Measurements from ENCODE around the gene SMIM29.
A peak's percentile ranks its signal among the peaks of the same experiment; 100 is the strongest.

The SMIM29 gene

GRCh38 chr6:34223956-34224940 lies 24.6 kb downstream of the SMIM29 start:
- peak; percentile 91 for DNase-seq

DNA sequence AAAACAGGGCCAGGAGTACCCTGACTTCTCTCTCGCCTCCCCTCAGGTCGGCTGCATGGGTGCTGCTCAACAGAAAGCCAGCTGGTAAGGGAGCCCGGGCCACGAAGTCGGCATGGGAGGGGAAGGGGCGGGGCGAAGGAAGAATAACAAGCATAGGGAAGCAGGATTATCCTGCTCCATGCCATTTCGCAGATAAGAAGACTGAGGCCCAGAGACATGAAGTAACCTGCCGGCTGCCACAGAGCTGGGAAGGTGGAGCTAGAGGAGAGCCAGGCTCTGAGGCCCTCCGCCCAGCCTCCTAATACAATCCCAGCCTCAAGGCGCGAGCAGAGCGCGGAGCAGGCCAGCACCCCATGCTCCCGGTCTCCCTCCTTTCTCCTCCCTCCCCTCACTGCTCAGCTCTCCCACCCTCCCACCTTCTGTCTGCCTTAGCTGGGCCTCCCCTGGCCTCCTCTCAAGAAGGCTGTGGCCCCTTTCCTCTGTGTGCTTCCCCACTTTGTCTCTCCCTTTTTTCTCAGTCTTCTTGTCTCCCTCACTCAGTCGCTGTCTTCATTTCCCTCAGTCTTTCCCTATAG lies 25.3 kb downstream of the SMIM29 start:
- no peak for DNase-seq

DNA sequence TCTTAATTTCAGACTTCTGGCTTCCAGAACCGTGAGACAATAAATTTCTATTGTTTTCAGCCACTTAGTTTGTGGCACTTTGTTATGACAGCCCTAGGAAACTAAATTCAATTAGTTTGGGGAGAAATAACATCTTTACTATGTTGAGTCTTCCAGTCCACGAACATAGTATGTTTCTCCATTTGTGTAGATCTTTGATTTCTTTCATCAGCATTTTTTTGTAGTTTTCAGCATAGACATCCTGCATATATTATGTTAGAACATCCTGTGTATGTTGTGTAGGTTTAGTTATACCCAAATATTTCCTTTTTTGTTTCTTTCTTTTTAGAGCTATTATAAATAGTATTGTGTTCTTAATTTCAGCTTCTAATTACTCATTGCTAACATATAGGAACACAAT lies 30.1 kb downstream of the SMIM29 start:
- DNase-seq, result no peak

DNA sequence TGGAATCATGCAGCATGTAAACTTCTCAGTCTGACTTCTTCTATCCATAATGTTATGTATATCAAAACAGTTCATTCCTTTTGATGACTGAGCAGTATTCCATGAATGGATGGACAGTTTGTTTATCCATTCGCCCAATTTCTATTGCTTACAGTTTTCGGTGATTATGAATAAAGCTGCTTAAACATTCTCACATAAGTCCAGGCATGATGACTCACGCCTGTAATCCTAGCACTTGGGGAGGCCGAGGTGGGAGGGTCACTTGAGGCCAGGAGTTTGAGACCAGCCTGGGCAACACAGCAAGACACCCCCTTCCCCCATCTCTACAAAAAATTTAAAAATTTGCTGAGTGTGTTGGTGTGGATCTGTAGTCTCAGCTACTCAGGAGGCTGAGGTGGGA lies 35.0 kb downstream of the SMIM29 start:
- DNase-seq, result no peak

- no peak for DNase-seq
Measured at GRCh38 chr6:34207695-34208443, 40.9 kb downstream of the SMIM29 start.

- no peak for DNase-seq
Measured at GRCh38 chr6:34206726-34207125, 42.1 kb downstream of the SMIM29 start.

- no peak for DNase-seq
Measured at GRCh38 chr6:34205916-34206315, 42.9 kb downstream of the SMIM29 start.

- no peak for DNase-seq
Measured at GRCh38 chr6:34205466-34205865, 43.3 kb downstream of the SMIM29 start.

- DNase-seq, result no peak
Measured at GRCh38 chr6:34204693-34205092, 44.1 kb downstream of the SMIM29 start.

- no peak for DNase-seq
Measured at GRCh38 chr6:34202329-34203201, 46.2 kb downstream of the SMIM29 start.

DNA sequence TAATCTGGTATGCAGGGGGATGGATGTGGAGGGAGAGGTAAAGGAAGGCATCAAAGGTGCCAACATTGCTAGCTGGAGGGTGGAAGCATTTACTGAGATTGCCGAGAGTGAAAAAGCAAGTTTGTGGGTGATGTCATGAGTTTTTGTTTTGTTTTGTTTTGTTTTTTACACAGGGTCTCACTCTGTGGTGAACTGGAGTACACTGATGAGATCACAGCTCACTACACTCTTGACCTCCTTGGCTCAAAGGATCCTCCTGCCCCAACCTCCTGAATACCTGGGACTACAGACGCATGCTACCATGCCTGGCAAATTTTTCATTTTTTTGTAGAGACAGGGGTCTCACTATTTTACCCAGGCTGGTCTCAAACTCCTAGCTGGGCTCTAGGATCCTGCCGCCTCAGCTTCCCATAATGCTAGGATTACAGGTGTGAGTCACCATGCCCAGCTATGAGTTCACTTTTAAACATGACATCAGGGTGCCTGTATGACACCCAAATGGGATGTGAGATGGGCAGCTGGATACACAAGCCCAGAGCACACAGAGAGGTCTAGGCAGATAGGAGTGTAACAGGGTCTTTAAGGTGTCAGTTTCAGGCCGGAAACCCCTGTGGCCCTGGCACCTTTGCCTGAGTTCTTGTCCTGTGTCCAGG lies 47.2 kb downstream of the SMIM29 start:
- DNase-seq, result no peak

DNA sequence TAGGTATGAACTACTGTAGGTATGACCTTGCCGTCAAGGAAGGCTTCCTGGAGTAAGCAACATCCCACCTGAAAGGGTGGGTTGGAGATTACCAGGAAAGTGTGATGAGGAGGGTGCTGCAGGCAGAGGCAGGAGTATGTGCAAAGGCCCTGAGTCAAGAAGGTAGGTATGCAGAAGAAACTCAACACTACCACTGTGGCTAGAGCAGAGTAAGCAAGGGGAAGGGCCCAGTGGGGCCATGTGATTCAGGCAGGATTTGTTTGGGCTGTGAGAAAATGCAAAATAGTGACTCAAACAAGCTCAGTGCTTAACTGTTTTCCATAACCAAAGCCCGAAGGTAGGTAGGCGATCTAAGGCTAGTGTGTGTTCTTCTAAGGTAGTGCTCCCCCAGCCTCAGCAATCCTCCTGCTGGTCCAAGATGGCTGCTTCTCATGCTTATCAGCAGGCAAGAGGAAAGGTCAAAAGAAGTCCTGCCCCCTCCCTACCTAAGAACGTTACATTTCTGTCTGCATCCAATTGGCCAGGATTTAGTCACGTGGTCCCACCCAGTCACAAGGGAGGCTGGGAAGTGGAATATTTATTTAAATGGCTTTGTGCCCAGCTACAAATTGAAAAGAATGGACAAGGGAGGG lies 48.4 kb downstream of the SMIM29 start:
- no peak for DNase-seq

DNA sequence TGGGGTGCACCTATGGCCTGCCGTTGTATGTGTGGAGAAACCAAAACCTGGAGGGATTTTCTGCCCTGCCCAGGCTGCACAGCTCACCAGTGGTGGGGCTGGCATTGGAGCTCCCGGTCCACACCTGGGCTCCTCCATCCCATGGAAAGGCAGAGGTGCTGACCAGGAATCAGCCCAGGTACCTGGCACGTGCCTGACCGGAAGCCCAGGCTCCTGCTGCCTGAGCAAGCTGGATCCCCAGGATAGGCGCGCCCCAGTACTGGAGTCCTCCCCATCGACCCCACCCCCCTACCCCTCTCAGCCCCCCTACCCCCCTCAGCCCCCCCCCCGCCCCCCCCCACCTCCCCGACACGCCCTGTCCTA lies 52.0 kb downstream of the SMIM29 start:
- no peak for DNase-seq
